ENCODE data around the gene GLIS2. TPM values are rescaled to one million over a fixed set of nuclear protein-coding genes. Genes with fewer than 3 reads are reported as not detected.

GLIS2 gene
- total RNA-seq, 1 donor from 2014 or later = 5.1 TPM

DNA sequence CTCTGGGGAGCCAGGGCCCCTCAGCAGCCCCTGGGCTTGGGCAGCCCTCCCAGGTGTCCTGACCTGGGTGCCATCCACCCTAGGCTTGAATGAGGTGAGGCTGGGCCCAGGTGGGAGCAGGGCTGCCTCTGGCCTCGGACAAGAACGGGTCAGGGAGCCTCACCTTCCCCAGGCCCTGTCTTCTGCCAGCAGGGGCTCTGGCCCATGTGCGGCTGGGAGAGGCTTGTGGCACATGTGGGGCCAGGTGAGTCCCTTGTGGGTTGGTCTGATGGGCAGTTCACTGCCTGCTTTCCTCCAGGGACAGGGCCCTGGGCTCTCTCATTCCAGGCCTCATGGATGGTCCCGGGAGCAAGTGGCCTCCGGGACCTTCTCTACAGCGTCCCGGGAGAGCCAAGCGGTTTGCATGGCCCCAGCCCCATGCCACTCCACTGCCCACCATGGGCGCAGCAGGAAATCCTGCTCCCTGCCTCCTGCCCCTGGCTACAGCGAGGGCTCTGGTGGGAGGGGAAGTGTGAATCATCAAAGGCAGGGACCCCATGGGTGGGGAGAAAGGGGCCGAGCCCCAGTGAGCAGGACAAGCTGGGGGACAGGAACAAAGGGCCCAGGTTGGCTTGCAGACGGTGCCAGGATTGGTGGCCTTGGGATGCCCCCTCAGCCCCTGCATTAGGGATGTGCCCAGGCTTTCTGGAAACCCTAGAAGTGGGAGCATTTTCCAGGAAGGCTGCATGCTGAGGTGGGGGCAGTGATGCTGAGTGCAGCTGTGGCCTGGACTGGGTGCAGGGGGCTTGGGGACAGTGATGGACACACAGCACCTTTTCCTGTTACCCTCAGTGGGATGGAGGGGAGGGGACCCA is 68.0 kb downstream of the GLIS2 start:
- DNase-seq = no peak

DNA sequence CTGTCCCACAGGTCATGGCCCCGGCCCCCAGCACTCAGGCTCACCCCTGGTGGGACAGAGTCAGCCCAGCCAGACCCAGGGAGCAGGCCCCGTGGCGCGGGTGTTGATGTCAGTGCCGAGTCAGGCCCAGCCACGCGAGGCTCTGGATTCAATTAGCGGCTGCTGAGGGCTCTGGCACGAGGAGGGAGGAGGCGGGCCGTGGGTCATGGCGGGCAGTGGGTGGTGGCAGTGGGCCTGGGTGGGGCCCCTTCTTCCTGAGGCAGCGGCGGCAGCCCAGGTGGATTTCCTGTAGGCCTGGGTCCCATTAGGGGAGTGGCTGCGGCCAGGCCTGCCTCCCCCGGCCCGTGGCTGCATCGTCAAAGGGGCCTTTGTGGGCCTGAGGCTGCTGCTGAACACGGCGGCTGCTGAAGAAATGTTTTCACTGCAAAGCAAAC is 68.7 kb downstream of the GLIS2 start:
- no peak for DNase-seq

GRCh38 chr16:4385066-4385788 is 69.4 kb downstream of the GLIS2 start:
- DNase-seq = no peak

- DNase-seq = no peak
These were observed 70.1 kb downstream of the GLIS2 start for GRCh38 chr16:4385789-4386450.

DNA sequence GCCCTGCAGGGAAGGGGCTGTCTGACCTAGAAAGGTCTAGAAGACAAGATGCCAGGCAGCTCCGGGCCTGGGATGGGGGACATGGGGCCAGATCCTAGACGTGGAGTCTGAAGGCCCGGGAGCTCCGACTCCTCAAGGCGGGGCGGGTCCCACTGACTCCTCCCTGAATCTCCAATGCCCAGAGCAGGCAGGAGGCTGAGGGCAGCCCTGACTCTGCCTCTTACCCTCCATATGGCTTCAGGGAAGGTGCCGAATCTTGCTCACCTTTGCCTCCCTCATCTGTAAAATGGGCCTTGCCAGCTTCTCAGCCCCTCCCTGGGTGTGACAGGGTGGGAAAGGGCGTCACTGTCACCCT is 70.6 kb downstream of the GLIS2 start:
- no peak for DNase-seq

- no peak for DNase-seq
These were observed 71.2 kb downstream of the GLIS2 start for GRCh38 chr16:4386951-4387565.

- no peak for DNase-seq
These were observed 71.9 kb downstream of the GLIS2 start for GRCh38 chr16:4387781-4388180.

- DNase-seq = no peak
These were observed 72.6 kb downstream of the GLIS2 start for GRCh38 chr16:4388271-4389021.

Other genes with a start within 250 kb of the GLIS2 start
- 9.5 TPM for gene ADCY9, start 199.6 kb upstream of the GLIS2 start, total RNA-seq
- gene SRL, start 74.0 kb upstream of the GLIS2 start, total RNA-seq = 0.16 TPM
- gene TFAP4, start 43.0 kb upstream of the GLIS2 start, total RNA-seq = 13.7 TPM
- gene PAM16, start 35.3 kb downstream of the GLIS2 start, total RNA-seq = 21.2 TPM
- gene VASN, start 55.8 kb downstream of the GLIS2 start, total RNA-seq = 2.5 TPM
- gene CORO7, start 100.5 kb downstream of the GLIS2 start, total RNA-seq = 38.8 TPM
- gene DNAJA3, start 109.8 kb downstream of the GLIS2 start, total RNA-seq = 32.1 TPM
- 51.2 TPM for gene NMRAL1, start 158.6 kb downstream of the GLIS2 start, total RNA-seq
- gene HMOX2, start 160.3 kb downstream of the GLIS2 start, total RNA-seq = 27.0 TPM
- 11.1 TPM for gene CDIP1, start 222.7 kb downstream of the GLIS2 start, total RNA-seq
- not detected for gene C16orf96, start 240.3 kb downstream of the GLIS2 start, total RNA-seq